IPS-20b (cell line): ENCODE data around the gene PITPNM1.

ENCODE experiments used
- H3K27ac ChIP-seq: one replicate; pipeline ENCODE4 v1.5.1; 2013; ENCODE audit warnings: low read length
- H3K27me3 ChIP-seq: 2 replicates; pipeline ENCODE4 v1.6.1; 2013; ENCODE audit warnings: mild to moderate bottlenecking, low read length, inconsistent platforms; ENCODE audit not compliant: insufficient read depth
- H3K36me3 ChIP-seq: 2 replicates; pipeline ENCODE4 v1.6.1; 2013; ENCODE audit warnings: low read depth, mild to moderate bottlenecking, inconsistent platforms, low read length, moderate library complexity; ENCODE audit not compliant: insufficient read depth
- H3K4me1 ChIP-seq: 2 replicates; pipeline ENCODE4 v1.6.1; 2013; ENCODE audit warnings: mild to moderate bottlenecking, control low read depth, inconsistent platforms, low read length, moderate library complexity; ENCODE audit not compliant: insufficient read depth
- H3K4me3 ChIP-seq: 2 replicates; pipeline ENCODE4 v1.5.1; 2013; ENCODE audit warnings: mild to moderate bottlenecking, low read length, inconsistent platforms
- H3K9ac ChIP-seq: 2 replicates; pipeline ENCODE4 v1.6.1; 2013; ENCODE audit warnings: low read depth, mild to moderate bottlenecking, inconsistent platforms, low read length, moderate library complexity
- H3K9me3 ChIP-seq: 2 replicates; pipeline ENCODE4 v1.6.1; 2013; ENCODE audit warnings: mild to moderate bottlenecking, low read depth, low read length, inconsistent platforms; ENCODE audit not compliant: insufficient read depth

PITPNM1 gene

GRCh38 chr11:67499808-67500483 is 5.2 kb downstream of the PITPNM1 start:
- peaks cover 14% of the 10 kb centered on the region for H3K27me3 ChIP-seq
- H3K36me3 ChIP-seq, result peaks cover 14% of the 10 kb centered on the region
- H3K9me3 ChIP-seq, result no peaks in the 10 kb centered on the region
- H3K27ac ChIP-seq, result no peak overlapping the region
- H3K4me1 ChIP-seq, result no peaks in the 10 kb centered on the region
- H3K4me3 ChIP-seq, result no peak overlapping the region
- no peak overlapping the region for H3K9ac ChIP-seq

GRCh38 chr11:67498544-67498972 is 6.6 kb downstream of the PITPNM1 start:
- H3K9ac ChIP-seq, result no peak overlapping the region
- no peak overlapping the region for H3K4me3 ChIP-seq
- peaks cover 9% of the 10 kb centered on the region for H3K27me3 ChIP-seq
- H3K9me3 ChIP-seq, result no peaks in the 10 kb centered on the region
- H3K4me1 ChIP-seq, result no peaks in the 10 kb centered on the region
- H3K27ac ChIP-seq, result no peak overlapping the region
- H3K36me3 ChIP-seq, result peaks cover 14% of the 10 kb centered on the region

GRCh38 chr11:67497656-67498291 is 7.4 kb downstream of the PITPNM1 start:
- H3K36me3 ChIP-seq, result peaks cover 14% of the 10 kb centered on the region
- H3K27ac ChIP-seq, result no peak overlapping the region
- no peaks in the 10 kb centered on the region for H3K9me3 ChIP-seq
- H3K4me3 ChIP-seq, result no peak overlapping the region
- peaks cover 1% of the 10 kb centered on the region for H3K27me3 ChIP-seq
- H3K4me1 ChIP-seq, result no peaks in the 10 kb centered on the region
- no peak overlapping the region for H3K9ac ChIP-seq

DNA sequence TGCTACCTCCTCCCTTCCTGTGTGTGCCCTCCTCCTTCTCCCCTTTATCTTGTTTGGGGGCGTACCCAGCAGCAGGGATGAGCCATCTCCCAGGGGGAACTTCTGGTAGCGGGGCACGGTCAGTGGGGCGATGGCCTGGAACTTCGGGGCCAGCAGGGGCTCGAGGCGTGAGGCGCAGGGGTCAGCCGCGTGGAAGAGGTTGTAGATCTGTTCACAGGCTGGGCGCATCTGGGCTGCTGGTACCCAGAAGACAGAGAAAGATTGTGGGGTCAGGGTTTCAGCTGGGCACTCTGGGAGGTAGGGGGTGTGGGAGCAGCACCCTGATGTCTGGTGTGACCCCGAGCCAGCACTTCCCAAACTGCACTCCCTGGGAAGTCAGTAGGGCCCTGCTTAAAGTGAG is 9.1 kb downstream of the PITPNM1 start:
- Histone ChIP-seq H3K4me3 (no peak overlapping the region), H3K27ac (no peak overlapping the region), H3K9me3 (no peaks in the 10 kb centered on the region), H3K27me3 (no peaks in the 10 kb centered on the region), H3K9ac (no peak overlapping the region), H3K4me1 (no peaks in the 10 kb centered on the region), H3K36me3 (peaks cover 15% of the 10 kb centered on the region)

DNA sequence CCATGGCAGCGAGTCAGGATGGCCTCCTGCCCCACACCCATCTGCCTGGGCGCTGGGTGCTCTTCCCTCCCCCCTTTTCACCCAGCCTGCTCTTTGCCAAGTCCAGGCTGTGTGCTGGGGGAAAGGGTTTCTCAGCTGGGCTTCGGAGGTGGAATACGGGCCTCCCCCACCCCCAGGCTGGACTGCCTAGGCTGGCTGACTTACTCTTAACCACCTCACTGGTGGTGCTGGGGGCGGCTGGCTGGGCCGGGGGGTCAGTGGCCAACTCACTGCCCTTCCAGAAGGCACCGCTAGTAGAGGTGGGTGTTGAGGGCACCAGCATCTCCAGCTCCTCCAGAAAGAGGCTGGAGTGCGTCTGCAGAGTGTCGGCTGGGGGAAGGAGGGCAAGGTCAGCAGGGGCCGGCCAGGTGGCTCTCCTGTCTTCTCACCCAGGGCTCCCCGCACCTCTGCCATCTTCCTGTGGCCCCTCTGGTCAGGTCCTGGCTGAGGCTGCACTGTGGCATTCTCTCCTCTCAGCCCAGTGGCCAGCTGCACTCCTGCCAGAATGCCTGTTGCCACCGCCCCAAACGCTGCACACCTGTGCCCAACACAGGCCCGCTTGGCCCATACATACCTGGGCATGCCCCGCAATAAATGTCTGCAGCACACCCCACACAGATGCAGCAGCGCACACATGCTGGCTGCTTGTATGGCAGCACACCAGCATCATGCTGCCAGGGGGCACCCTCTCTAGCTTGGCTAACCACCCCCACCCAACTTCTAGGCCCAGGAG is 9.7 kb downstream of the PITPNM1 start:
- Histone ChIP-seq H3K4me3 (no peak overlapping the region), H3K36me3 (peaks cover 12% of the 10 kb centered on the region), H3K9ac (no peak overlapping the region), H3K4me1 (no peaks in the 10 kb centered on the region), H3K27me3 (no peaks in the 10 kb centered on the region), H3K27ac (no peak overlapping the region), H3K9me3 (no peaks in the 10 kb centered on the region)

DNA sequence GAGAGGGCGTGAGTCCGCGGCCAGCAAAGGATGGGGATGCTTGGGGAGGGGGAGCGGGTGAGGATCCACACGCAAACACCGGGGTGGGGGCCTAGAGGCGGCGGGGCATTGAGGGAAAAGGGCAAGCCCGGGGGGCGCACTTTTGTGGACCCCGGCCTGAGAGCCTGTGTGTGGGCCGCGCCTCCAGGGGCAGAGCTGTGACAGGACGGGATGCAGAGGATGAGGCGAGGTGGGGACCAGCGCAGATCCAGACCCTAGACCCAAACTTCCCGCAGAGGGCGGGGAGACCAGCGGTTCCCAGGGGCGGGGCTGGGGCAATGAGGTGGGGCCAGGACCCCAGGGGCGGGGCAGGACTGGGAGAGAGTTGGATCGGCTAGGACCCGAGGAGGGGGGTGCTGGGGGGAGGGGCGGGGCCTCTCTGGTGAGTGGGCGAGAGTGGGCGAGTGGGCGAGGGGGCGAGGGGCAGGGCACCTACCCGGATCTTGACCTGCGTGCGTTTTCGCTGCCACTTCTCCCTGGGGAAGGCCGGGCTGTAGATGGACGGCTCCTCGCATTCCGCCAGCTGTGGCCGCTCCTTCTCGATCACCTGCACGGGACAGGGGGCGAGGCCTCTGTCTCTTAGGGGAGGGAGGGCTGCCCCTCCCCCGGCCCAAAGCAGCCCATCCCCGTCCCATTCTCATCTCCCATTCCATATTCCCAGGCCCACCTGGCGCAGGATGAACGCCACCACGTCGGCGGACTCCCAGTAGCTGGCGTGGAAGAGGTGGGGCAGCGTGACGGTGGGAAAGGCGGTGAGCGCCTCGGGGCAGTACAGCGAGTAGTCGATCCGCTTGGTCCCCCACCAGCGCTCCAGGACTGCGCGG is 10.6 kb downstream of the PITPNM1 start:
- H3K4me3 ChIP-seq, result no peak overlapping the region
- no peaks in the 10 kb centered on the region for H3K9me3 ChIP-seq
- H3K36me3 ChIP-seq, result peaks cover 12% of the 10 kb centered on the region
- no peak overlapping the region for H3K9ac ChIP-seq
- no peak overlapping the region for H3K27ac ChIP-seq
- no peaks in the 10 kb centered on the region for H3K27me3 ChIP-seq
- H3K4me1 ChIP-seq, result no peaks in the 10 kb centered on the region

GRCh38 chr11:67493548-67494370 is 11.4 kb downstream of the PITPNM1 start:
- no peak overlapping the region for H3K4me3 ChIP-seq
- H3K9ac ChIP-seq, result no peak overlapping the region
- no peaks in the 10 kb centered on the region for H3K27me3 ChIP-seq
- H3K9me3 ChIP-seq, result no peaks in the 10 kb centered on the region
- no peak overlapping the region for H3K27ac ChIP-seq
- H3K4me1 ChIP-seq, result no peaks in the 10 kb centered on the region
- peaks cover 12% of the 10 kb centered on the region for H3K36me3 ChIP-seq

DNA sequence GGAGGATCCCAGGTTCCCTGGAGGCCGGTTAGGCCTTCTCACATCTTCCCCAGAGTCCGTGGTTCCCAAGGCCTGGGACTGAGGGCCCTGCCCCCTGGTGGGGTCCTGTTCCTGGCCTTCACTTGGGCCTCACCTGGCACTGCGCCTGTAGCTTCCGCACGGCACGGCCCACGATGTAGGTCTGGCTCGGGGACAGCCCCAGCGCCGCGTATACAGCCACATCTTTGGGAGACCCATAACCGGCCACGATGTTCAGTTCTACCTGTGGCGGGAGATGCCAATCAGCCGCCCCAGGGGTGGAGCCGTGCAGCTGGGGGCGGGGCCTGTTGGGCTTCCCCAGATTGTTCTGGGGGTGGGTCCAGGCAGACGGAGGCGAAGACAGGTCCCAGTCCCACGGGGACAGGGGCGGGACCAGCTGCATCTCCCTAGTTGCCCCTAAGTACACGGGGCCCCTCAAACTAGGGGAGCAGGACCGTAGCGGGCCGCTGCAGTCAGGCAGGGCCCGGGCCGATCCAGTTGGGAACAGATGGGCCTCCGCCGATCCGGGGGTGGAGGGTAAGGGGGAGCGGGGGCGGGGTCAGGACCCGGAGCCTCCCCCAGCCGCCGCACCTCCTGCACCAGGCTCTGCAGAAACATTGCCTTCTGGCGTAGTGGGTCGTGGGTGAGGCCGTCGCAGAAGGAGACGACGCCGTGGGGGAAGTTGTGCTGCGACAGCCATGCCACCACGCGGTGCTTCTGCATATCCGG is 12.2 kb downstream of the PITPNM1 start:
- no peak overlapping the region for H3K4me3 ChIP-seq
- no peaks in the 10 kb centered on the region for H3K9me3 ChIP-seq
- H3K4me1 ChIP-seq, result no peaks in the 10 kb centered on the region
- H3K27ac ChIP-seq, result no peak overlapping the region
- peaks cover 12% of the 10 kb centered on the region for H3K36me3 ChIP-seq
- no peaks in the 10 kb centered on the region for H3K27me3 ChIP-seq
- no peak overlapping the region for H3K9ac ChIP-seq

DNA sequence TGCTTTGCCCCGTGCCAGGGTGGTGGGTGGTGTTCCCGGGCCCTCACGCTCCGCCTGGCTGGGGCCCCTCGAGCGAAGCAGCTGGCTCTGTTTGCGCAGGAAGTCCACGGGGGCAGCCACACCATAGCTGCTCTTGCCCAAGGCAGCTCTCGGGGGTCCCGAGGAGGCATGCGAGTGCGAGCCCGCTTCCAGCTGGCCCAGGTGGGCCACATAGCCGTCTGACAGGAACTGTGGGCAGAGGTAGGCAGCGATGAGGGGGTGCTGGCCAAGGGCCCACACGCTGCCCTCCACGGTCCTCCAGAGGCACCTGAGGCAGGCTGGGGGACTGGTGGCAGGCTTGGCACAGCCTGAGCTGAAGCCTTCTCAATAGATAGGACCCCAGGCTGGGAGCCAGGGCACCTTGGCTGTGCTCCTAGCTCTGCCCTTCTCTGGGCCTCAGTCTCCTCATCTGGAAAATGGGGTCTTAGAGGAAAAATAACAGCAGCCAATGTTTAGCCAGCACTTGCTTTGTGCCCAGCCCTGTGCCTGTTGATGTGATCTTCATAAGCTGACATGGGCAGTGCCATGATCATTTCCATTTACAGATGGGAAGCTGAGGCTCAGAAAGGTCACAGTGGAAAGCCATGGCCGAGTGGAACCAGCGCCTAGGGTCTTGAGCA is 13.0 kb downstream of the PITPNM1 start:
- H3K4me1 ChIP-seq, result no peaks in the 10 kb centered on the region
- no peak overlapping the region for H3K27ac ChIP-seq
- peaks cover 12% of the 10 kb centered on the region for H3K36me3 ChIP-seq
- H3K9me3 ChIP-seq, result no peaks in the 10 kb centered on the region
- H3K4me3 ChIP-seq, result no peak overlapping the region
- no peaks in the 10 kb centered on the region for H3K27me3 ChIP-seq
- H3K9ac ChIP-seq, result no peak overlapping the region
